DMS153 (cell line): ENCODE results near the gene GABRE.
"Not testable (repeated sequence)": the region's sequence is repeated elsewhere in the genome, so short reads cannot be mapped to it uniquely, and the experiment has no call there.

Source experiments
- DNase-seq: peaks from one replicate; lab custom pipeline; 2025; lab: John Stamatoyannopoulos, UW

GABRE gene

GRCh38 chrX:151966236-151966635 is 8.2 kb downstream of the GABRE start:
- DNase-seq = no peak

DNA sequence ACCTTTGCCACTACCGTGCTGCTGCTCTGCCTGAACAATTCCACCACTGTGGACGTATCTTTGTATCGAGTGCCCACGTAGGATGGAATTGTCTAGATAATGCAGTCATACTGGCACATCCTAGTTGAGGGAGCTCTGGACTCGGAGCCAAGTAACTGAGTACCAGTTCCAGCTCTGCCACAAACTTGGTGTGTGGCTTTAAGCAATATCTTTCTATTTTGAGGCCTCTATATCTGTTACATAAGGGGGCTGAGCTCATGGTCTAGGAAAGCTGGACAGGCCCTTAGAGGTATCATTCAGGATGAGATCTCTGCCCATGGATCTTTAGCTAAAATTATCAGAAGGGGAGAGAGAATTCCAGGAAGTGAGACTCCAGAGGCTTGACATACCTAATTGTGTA is 12.4 kb downstream of the GABRE start:
- DNase-seq = no peak

GRCh38 chrX:151958101-151958500 is 16.4 kb downstream of the GABRE start:
- no peak for DNase-seq

DNA sequence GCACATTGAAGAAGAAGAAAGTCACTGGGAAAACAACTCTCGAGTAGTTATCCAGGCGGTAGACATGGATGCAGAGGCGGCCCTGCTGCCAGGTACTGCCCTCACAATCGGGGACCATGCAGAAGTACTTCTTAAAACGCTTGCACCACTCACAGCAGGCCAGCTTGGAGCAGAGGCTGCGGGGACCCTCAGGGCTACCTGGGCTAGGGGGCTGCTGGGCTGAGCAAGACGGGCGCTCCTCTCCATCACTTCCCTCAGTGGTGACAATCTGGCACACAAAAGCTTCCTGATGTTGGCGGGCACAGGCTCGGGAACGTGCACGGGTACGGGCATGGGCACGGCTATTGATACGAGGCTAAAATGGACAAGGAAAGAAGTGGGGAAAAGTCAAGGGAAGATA is 19.7 kb downstream of the GABRE start:
- DNase-seq = no peak

GRCh38 chrX:151938172-151938571 is 36.3 kb downstream of the GABRE start:
- no peak for DNase-seq

GRCh38 chrX:151935358-151935757 is 39.1 kb downstream of the GABRE start:
- no peak for DNase-seq

GRCh38 chrX:151929126-151929525 is 45.4 kb downstream of the GABRE start:
- DNase-seq = no peak

- no peak for DNase-seq
Observed at GRCh38 chrX:151923648-151924047, 50.8 kb downstream of the GABRE start.

- DNase-seq = no peak
Observed at GRCh38 chrX:151922692-151923091, 51.8 kb downstream of the GABRE start.

- no peak for DNase-seq
Observed at GRCh38 chrX:151921866-151922265, 52.6 kb downstream of the GABRE start.

- no peak for DNase-seq
Observed at GRCh38 chrX:151921292-151921691, 53.2 kb downstream of the GABRE start.

DNA sequence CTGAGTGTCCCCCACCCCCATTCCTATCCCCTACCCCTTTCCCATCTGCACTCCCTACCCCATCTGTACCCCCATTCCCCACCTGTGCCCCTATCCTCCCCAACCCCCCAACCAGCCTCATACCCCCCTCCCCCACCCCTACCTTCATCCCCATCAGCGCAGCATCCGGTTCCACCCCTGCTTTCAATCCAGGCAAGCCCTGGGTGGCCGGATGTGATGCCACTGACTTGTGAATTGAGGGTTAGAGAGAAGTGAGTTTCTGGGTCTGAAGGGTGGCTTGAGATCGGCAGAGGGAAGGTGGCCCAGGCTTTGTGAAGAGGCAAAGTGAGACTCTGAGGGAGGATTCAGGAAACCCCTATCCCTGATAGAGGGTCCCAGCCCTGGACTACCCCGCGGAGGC is 53.9 kb downstream of the GABRE start:
- no peak for DNase-seq

GRCh38 chrX:151920101-151920500 is 54.4 kb downstream of the GABRE start:
- no peak for DNase-seq

- no peak for DNase-seq
Observed at GRCh38 chrX:151919610-151920009, 54.9 kb downstream of the GABRE start.

DNA sequence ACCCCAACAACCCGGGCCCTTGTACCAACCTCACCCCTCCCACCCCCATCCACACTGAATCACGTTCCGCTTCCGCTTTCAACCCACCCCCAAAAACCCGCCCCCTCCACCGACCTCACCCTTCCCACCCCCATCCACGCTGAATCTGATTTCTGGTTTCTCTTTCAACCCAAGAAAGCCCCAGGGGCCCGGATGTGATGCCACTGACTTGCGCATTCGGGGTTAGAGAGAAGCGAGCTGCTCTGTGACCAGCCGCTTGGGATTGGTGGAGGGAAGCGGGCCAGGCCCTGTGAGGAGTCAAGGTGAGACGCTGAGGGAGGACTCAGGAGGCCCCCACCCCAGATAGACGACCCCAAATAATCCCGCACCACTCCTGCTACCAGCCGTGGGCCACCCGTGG is 55.7 kb downstream of the GABRE start:
- DNase-seq = not testable (repeated sequence)

DNA sequence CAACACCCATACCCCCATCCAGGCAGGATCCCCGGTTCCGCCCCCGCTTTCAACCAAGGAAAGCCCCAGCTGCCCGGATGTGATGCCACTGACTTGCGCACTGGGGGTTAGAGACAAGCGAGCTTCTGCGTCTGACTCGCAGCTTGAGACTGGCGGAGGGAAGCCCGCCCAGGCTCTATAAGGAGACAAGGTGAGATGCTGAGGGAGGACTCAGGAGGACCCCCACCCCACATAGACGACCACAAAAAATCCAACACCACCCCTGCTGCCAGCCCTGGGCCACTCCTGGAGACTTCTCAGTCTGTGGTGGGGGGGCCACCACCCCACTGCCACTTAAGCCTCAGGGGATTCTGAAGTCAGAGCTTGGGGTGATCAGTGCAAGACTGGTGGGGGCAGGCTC is 61.7 kb downstream of the GABRE start, which contains the start of gene MAGEA4:
TSS of gene MAGEA4 (plus strand) at position 110 of the 400 bp plus-strand sequence. CDS start 10,776 bp downstream, outside the sequence.
- no peak for DNase-seq

DNA sequence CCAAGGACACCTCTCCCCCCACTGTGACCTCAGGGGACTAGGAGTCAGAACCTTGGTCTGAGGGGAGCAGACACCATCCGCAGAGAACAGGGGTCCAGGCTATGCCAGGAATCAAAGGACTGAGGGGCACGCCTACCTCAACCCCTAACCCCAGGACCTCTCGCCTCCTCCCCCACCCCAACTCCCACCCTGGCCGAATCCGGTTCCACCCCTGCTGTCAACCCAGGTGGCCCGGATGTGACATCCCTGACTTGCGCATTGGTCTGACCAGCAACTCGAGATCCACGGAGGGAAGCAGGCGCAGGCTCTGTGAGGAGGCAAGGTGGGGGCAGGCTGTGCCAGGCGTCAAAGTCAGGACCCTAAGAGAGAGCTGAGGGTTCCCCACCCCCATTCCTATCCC is 62.3 kb downstream of the GABRE start:
- no peak for DNase-seq

DNA sequence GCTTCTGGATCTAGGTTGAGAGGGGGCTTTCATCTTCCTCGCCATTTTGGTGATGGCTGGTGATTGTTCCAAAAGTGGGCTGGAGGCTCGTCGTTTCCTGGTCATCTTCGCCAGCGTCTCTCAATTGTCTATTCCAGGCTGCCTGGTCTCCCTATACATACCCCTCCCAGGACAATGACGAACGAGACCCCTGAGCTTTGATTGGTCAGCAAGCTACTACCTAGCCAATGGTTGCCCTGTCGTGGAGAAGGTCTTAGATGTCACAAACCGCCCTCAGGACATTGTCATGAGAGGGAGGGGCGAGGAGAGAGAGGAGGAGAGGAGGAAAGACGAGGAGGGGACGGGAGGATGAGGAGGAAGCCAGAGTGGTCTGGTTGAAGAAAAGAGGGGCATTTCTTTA is 69.5 kb downstream of the GABRE start:
- no peak for DNase-seq
